HG03521 (cell line): ENCODE data around the gene TCP1.
"Not testable (repeated sequence)": the region's sequence is repeated elsewhere in the genome, so short reads cannot be mapped to it uniquely, and the experiment has no call there.

Experiments used
- ATAC-seq: cut with Tn5 transposase; IDR thresholded peaks from one replicate; pipeline ENCODE4 v1.9.1; 2021; ENCODE audit warnings: mild to moderate bottlenecking, moderate library complexity; ENCODE audit not compliant: unreplicated experiment

Gene TCP1

GRCh38 chr6:159789377-159790148 lies at the start of gene TCP1:
TCP1 (minus strand) TSS chr6:159789602; CDS start chr6:159789468, 134 bp downstream.
- ATAC-seq = peak; percentile 71

DNA sequence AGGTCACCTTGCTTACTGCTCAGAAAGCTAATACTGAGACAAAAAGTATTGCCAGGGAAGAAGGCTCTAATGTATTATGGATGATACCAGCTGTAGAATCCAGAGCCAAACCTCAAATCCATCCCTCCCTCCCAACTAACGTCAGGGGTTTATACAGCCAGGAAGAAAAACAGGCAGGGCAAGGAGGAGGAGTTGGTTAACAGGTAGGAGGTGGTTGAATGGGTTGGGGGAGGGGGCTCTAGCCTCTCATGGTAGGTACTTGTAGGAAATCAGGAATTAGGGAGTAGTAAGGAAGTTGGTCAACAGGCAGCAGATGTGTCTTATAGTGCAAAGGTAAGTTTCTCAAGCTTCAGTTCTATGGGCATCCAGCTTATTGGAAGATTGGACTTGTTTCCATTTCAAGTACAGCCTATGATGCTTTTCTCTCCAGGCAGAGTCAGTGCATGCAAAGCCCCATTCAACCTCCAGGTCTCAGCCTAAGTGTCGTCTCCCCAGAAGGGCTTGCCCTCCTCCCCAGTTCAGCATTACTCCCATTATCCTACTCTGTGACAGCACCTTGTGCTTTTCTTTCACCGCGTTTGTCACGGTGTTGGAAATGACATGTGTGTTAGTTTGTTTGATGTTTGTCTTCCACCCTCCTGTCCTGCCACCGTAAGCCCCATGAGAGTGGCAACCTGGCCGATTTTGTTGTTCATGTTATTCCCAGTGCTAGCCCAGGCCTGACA lies 48.8 kb upstream of the TCP1 start:
- ATAC-seq = no peak

DNA sequence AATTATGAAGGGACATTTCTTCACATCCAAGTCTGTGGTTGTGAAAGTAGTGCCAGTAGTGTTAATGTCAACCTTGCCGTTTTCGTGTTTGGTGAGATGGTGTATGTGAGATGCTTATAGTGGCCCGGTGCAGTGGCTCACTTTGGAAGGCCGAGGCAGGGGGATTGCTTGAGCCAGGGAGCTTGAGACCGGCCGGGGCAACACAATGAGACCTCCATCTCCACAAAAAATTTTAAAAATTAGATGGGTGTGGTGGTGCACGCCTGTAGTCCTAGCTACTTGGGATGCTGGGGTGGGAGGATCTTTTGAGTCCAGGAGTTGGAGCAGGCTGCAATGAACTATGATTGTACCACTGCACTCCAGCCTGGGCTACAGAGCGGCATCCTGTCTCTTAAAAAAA lies 48.1 kb upstream of the TCP1 start:
- no peak for ATAC-seq

DNA sequence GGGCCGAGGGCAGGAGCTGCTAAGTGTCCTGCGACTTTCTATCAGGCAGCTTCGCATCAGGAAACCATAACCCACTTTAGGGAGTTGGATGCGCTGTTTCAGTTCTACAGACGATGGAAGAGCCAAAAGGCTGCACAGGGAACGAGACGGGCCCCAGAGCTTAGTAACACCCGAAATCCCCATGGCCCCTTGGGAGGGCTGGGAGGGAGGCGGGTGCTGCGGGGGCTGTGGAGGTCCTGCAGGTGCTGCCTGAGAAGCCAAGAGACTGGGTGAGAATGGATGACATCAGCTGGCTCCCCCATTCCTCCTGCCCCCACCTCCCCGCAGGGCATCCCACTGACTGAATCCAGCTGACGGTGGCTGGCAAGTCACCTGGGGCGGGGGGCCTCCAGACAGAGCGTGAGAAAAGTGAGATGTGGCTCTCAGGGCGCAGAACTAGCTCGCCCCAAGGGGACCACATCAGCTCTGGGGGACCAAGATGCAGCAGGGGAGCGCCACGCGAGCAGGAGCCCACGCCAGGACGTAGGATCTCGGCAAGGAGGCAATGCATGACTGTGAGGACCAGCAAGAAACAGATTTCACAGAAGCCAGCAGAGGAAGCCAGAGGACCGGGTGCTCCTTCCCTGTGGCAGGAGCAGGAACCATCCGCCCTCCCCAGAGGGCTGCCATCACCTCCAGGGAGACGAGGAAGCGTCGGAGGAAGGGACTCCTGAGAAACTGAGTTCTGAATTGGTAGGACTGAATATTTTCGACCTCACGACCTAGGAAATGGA lies 47.5 kb upstream of the TCP1 start:
- ATAC-seq = no peak

DNA sequence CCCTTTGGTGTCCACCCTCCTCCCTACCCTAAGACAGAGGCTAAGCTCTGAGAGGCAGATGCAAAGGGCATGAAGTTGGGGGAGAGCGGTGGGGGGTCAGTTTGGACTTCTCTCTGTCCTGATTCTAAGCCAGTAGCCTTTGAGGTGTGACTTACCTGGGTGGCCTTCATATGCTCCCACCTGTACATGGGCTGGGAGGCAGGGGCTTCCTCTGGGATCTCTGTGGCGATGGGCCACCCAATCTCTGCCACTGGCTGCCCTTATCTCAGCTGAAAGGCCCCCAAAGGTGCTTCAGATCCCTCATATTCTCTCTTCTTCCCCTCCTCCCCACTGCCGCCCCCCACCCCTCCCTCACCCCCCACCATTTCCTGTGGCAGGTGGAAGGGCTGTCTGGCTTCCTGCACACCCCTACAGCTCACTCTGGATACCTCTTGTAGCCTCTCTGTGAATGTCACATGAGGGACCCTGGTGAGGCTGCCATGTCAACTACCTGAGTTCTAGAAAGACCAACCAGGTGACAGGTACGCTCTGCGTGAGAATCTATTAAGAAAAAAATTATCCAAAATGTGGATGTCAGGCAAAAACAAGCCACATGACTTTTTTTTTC lies 44.7 kb upstream of the TCP1 start:
- ATAC-seq = no peak

DNA sequence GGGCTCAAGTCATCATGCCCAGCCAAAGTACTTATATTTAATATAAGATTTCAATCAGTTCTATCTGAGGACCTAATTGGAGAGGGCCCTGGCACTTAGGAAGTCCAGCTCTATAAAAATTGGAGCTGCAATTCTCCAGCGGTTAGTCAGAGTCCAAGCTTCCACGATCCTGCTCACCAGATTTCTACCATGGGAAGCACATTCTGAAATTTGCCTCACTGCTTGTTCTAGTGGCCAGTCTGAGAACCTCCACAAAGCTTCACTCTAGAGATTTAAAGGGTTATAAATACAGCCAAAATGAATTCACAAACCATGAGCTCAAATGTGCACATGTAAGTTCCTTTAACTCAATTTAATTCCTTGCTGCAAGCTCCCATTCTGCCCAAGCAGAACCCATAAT lies 44.2 kb upstream of the TCP1 start:
- no peak for ATAC-seq

DNA sequence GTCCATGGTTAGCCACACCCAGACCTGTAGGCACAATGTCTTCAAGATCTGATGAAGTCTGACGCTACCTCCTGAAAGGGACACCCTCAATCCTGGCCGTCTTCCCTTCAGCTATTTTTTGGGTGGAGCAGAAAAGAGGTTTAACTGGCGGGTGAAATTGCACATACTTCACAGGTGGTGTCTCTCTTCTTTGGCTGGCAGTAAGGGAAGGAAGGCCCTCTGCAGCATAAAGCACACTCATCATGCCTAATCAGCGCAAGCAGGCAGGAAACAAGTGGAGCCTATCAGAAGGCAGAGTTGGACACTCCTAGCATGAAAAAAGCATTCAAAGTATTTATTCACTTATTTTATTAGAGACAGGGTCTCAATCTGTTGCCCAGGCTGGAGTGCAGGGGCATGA lies 43.5 kb upstream of the TCP1 start:
- ATAC-seq = no peak

- ATAC-seq = no peak
Measured at GRCh38 chr6:159831373-159831679, 41.9 kb upstream of the TCP1 start.

- ATAC-seq = no peak
Measured at GRCh38 chr6:159830501-159831372, 41.3 kb upstream of the TCP1 start.

- ATAC-seq = no peak
Measured at GRCh38 chr6:159829526-159829925, 40.1 kb upstream of the TCP1 start.

DNA sequence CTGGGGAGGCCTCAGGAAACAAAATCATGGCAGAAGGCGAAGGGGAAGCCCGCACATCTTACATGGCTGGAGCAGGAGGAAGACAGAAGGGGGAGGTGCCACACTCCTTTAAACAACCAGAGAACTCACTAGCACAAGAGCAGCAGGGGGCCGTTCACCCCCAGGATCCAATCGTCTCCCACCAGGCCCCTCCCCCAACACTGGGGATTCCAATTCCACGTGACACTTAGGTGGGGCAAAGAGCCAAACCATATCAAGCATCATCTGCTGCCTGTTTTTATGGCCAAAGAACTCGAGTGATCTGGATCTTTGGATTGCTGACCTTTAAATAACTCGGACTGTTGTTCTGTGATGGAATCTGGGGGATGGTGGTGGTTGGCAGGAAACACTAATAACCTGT lies 38.7 kb upstream of the TCP1 start:
- ATAC-seq = no peak

DNA sequence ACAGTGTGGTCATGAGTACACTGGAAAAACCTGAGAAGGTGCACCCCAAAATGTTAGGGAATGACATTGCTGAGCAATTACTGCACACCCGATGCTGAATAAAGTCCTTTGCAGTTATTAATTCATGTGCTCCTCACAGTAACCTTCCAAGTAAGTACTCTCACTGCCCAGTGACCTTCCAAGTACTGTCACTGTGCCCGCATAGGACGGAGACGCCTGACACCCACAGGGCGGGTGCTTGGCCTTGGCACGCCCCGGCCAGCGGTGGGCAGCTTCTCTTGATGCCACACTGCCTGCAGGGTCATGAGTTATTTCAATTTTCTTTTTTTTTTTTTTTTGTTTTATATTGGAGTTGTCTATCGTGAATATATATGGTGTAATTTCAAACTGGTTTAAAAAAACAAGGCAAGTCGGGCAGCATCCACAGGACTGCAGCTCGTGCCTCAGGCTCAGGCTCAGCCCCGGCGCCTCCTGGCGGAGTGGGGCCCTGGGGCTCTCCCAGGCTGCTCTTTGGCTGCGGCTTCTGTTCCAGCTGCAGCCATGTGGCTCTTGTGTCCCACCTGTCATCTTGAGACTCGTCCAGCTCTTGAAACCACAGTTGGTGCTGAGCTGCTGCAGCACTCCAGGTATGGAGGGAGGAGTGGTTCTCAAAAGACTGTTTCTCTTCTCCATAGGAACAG lies 37.7 kb upstream of the TCP1 start:
- ATAC-seq = no peak

GRCh38 chr6:159826004-159826403 lies 36.6 kb upstream of the TCP1 start:
- ATAC-seq = no peak

DNA sequence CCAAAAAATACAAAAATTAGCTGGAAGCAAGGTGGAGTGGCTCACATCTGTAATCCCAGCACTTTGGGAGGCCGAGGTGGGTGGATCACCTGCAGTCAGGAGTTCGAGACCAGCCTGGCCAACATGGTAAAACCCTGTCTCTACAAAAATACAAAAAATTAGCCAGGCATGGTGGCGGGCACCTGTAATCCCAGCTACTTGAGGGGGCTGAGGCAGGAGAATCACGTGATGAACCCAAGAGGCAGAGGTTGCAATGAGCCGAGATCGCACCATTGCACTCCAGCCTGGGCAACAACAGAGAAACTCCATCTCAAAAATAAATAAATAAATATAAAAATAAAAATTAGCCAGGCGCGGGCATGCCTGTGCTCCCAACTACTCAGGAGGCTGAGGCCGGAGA lies 35.3 kb upstream of the TCP1 start:
- not testable (repeated sequence) for ATAC-seq

- no peak for ATAC-seq
Measured at GRCh38 chr6:159823953-159824352, 34.6 kb upstream of the TCP1 start.

GRCh38 chr6:159821726-159822125 lies 32.3 kb upstream of the TCP1 start:
- no peak for ATAC-seq

- ATAC-seq = no peak
Measured at GRCh38 chr6:159821122-159821521, 31.7 kb upstream of the TCP1 start.

DNA sequence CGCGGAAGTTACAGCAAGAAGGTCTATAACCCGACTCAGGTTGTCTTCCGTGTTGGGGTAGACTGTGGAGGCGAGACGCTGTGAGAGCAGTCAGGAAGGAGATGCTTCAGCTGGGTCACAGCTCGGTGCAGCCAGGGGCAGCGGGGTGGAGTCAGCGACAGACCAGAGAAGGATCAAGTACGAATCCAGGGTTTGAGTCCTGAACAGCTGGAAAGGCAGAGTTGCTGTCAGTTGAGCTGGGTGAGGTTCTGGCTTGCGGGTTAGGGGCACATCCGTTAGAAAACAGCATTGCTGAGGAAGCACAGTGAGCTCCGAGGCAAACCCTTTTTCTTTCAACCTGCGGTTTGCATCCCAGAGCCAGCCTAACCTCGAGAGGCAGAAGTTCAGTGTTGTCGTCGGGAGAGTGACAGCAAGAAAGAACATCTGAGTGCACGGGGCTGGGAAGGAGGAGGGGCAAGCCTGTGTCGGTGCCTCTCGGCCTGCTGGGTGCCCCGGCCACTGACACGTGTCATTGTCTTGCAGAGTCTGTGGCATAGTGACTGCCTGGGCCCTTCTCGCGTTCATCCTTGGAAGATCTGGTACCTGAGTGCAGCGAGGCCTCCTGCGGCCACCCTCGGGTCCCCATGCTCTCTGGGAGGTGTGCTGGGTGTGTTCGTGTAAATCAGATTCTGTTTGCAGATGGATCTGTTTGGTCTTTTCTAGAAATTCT lies 30.7 kb upstream of the TCP1 start:
- ATAC-seq = no peak

GRCh38 chr6:159819098-159819497 lies 29.7 kb upstream of the TCP1 start:
- ATAC-seq = no peak
